HEK293 (cell line): ENCODE measurements around the gene NAPA.
A peak's percentile ranks its signal among the peaks of the same experiment; 100 is the strongest.

Source experiments
- CTCF ChIA-PET: fragments of 350-600 bp; formaldehyde crosslinking; extraction: SDS; loops from one replicate; lab custom pipeline; 2021; ENCODE audit warnings: antibody characterized with exemption; lab: Yijun Ruan, JAX
- POLR2A ChIA-PET: fragments of 300-600 bp; formaldehyde crosslinking; extraction: SDS; loops from one replicate; lab custom pipeline; 2020; ENCODE audit warnings: antibody characterized with exemption, inconsistent platforms; lab: Yijun Ruan, JAX
- H3K27ac ChIP-seq: fragments of 200-500 bp; sonication (Bioruptor generic); 2 replicates; pipeline ENCODE4 v1.5.1; 2014; ENCODE audit warnings: low read depth, low read length, control low read depth, inconsistent platforms; ENCODE audit errors: extremely low read depth
- H3K36me3 ChIP-seq, 2 experiments: fragments of 200-500 bp in 1 of 2; sonication (Bioruptor generic) in 1 of 2; 1 replicate in 1 of 2; 2 replicates in 1 of 2; pipeline ENCODE4 v1.5.1; 2014 to 2017; ENCODE audit warnings: inconsistent platforms in 2 of 2, low read length in 2 of 2; ENCODE audit not compliant: control insufficient read depth in 2 of 2, insufficient read depth in 1 of 2
- H3K4me1 ChIP-seq: fragments of 200-500 bp; sonication (Bioruptor generic); 2 replicates; pipeline ENCODE4 v1.5.1; 2014; ENCODE audit warnings: mild to moderate bottlenecking, low read length, inconsistent platforms; ENCODE audit not compliant: control insufficient read depth, insufficient read depth
- H3K4me3 ChIP-seq: 2 replicates; pipeline ENCODE4 v1.5.1; 2011; ENCODE audit warnings: low read depth, mild to moderate bottlenecking, control low read depth, low read length, moderate library complexity
- H3K9me3 ChIP-seq: fragments of 200-500 bp; sonication (Bioruptor generic); 2 replicates; pipeline ENCODE4 v1.5.1; 2014; ENCODE audit warnings: low read depth, low read length, inconsistent platforms; ENCODE audit not compliant: control insufficient read depth, insufficient read depth
- GFI1B ChIP-seq: fragments of 450-650 bp; formaldehyde crosslinking; IDR thresholded peaks from 2 replicates; pipeline ENCODE4 v1.5.1; 2016; ENCODE audit warnings: missing biosample characterization, missing genetic modification characterization
- GLI4 ChIP-seq: fragments of 450-650 bp; formaldehyde crosslinking; IDR thresholded peaks from 2 replicates; pipeline ENCODE4 v1.5.1; 2016; ENCODE audit warnings: missing biosample characterization, missing genetic modification characterization
- GLIS1 ChIP-seq: fragments of 450-650 bp; formaldehyde crosslinking; IDR thresholded peaks from 2 replicates; pipeline ENCODE4 v1.5.1; 2016; ENCODE audit warnings: missing biosample characterization, missing genetic modification characterization
- OVOL3 ChIP-seq: fragments of 450-650 bp; formaldehyde crosslinking; IDR thresholded peaks from 2 replicates; pipeline ENCODE4 v1.5.1; 2016; ENCODE audit warnings: missing biosample characterization, missing genetic modification characterization
- SALL2 ChIP-seq: fragments of 450-650 bp; formaldehyde crosslinking; IDR thresholded peaks from 2 replicates; pipeline ENCODE4 v1.5.0; 2017; ENCODE audit warnings: missing biosample characterization, mild to moderate bottlenecking, missing genetic modification characterization, borderline replicate concordance
- YY1 ChIP-seq: fragments of 450-650 bp; formaldehyde crosslinking; IDR thresholded peaks from 2 replicates; pipeline ENCODE4 v1.5.1; 2018; ENCODE audit warnings: missing biosample characterization, missing genetic modification characterization
- ZBTB8A ChIP-seq: fragments of 450-650 bp; formaldehyde crosslinking; IDR thresholded peaks from 2 replicates; pipeline ENCODE4 v1.5.1; 2016; ENCODE audit warnings: missing biosample characterization, missing genetic modification characterization
- ZEB2 ChIP-seq: fragments of 450-650 bp; formaldehyde crosslinking; IDR thresholded peaks from 2 replicates; pipeline ENCODE4 v1.5.1; 2016; ENCODE audit warnings: missing biosample characterization, missing genetic modification characterization
- ZNF16 ChIP-seq: fragments of 450-650 bp; formaldehyde crosslinking; IDR thresholded peaks from 2 replicates; pipeline ENCODE4 v1.5.1; 2016; ENCODE audit warnings: low read depth, missing biosample characterization, missing genetic modification characterization
- ZNF202 ChIP-seq: fragments of 450-650 bp; formaldehyde crosslinking; IDR thresholded peaks from 2 replicates; pipeline ENCODE4 v1.5.1; 2016; ENCODE audit warnings: missing biosample characterization, missing genetic modification characterization, borderline replicate concordance
- ZNF221 ChIP-seq: fragments of 450-650 bp; formaldehyde crosslinking; IDR thresholded peaks from 2 replicates; pipeline ENCODE4 v1.5.1; 2017; ENCODE audit warnings: missing biosample characterization, missing genetic modification characterization, borderline replicate concordance
- ZNF292 ChIP-seq: fragments of 450-650 bp; formaldehyde crosslinking; IDR thresholded peaks from 2 replicates; pipeline ENCODE4 v1.5.1; 2016; ENCODE audit warnings: low read depth, missing biosample characterization, missing genetic modification characterization, borderline replicate concordance
- ZNF324 ChIP-seq: fragments of 450-650 bp; formaldehyde crosslinking; IDR thresholded peaks from 2 replicates; pipeline ENCODE4 v1.5.1; 2016; ENCODE audit warnings: missing biosample characterization, missing genetic modification characterization
- ZNF366 ChIP-seq: fragments of 450-650 bp; formaldehyde crosslinking; conservative IDR thresholded peaks from 2 replicates; pipeline ENCODE4 v1.5.1; 2016; ENCODE audit warnings: missing biosample characterization, missing genetic modification characterization
- ZNF544 ChIP-seq: fragments of 450-650 bp; formaldehyde crosslinking; IDR thresholded peaks from 2 replicates; pipeline ENCODE4 v1.5.0; 2017; ENCODE audit warnings: missing biosample characterization, missing genetic modification characterization
- ZNF624 ChIP-seq: fragments of 450-650 bp; formaldehyde crosslinking; IDR thresholded peaks from 2 replicates; pipeline ENCODE4 v1.5.1; 2017; ENCODE audit warnings: missing biosample characterization, missing genetic modification characterization
- ZNF626 ChIP-seq: fragments of 450-650 bp; sonication (Bioruptor Pico); formaldehyde crosslinking; IDR thresholded peaks from 2 replicates; pipeline ENCODE4 v1.5.1; 2018; ENCODE audit warnings: missing biosample characterization, missing genetic modification characterization, inconsistent platforms
- ZNF76 ChIP-seq: fragments of 450-650 bp; formaldehyde crosslinking; IDR thresholded peaks from 2 replicates; pipeline ENCODE4; 2016; ENCODE audit warnings: low read depth, missing biosample characterization, missing genetic modification characterization, borderline replicate concordance
- ZNF837 ChIP-seq: fragments of 450-650 bp; formaldehyde crosslinking; IDR thresholded peaks from 2 replicates; pipeline ENCODE4 v1.5.1; 2016; ENCODE audit warnings: missing biosample characterization, missing genetic modification characterization
- TF ChIP-seq, protein P1 (sequence below): fragments of 450-650 bp; formaldehyde crosslinking; IDR thresholded peaks from 2 replicates; pipeline ENCODE4 v1.5.1; 2016; ENCODE audit warnings: missing biosample characterization, missing genetic modification characterization
- TF ChIP-seq, protein P2 (sequence below): fragments of 450-650 bp; formaldehyde crosslinking; IDR thresholded peaks from 2 replicates; pipeline ENCODE4 v1.5.1; 2016; ENCODE audit warnings: missing biosample characterization, missing genetic modification characterization, borderline replicate concordance
- TF ChIP-seq, protein P3 (sequence below): fragments of 450-650 bp; formaldehyde crosslinking; IDR thresholded peaks from 2 replicates; pipeline ENCODE4 v1.5.1; 2016; ENCODE audit warnings: missing biosample characterization, missing genetic modification characterization
- TF ChIP-seq, protein P4 (sequence below): fragments of 450-650 bp; formaldehyde crosslinking; IDR thresholded peaks from 2 replicates; pipeline ENCODE4 v1.5.1; 2016; ENCODE audit warnings: missing biosample characterization, missing genetic modification characterization
- TF ChIP-seq, protein P5 (sequence below): sonication (generic); formaldehyde crosslinking; IDR thresholded peaks from 2 replicates; pipeline ENCODE4 v1.8.1; 2022; ENCODE audit warnings: mild to moderate bottlenecking, moderate library complexity, missing genetic modification reagents
- TF ChIP-seq, protein P6 (sequence below): fragments of 450-650 bp; formaldehyde crosslinking; IDR thresholded peaks from 2 replicates; pipeline ENCODE4 v1.5.1; 2016; ENCODE audit warnings: missing biosample characterization, missing genetic modification characterization

NAPA gene

DNA sequence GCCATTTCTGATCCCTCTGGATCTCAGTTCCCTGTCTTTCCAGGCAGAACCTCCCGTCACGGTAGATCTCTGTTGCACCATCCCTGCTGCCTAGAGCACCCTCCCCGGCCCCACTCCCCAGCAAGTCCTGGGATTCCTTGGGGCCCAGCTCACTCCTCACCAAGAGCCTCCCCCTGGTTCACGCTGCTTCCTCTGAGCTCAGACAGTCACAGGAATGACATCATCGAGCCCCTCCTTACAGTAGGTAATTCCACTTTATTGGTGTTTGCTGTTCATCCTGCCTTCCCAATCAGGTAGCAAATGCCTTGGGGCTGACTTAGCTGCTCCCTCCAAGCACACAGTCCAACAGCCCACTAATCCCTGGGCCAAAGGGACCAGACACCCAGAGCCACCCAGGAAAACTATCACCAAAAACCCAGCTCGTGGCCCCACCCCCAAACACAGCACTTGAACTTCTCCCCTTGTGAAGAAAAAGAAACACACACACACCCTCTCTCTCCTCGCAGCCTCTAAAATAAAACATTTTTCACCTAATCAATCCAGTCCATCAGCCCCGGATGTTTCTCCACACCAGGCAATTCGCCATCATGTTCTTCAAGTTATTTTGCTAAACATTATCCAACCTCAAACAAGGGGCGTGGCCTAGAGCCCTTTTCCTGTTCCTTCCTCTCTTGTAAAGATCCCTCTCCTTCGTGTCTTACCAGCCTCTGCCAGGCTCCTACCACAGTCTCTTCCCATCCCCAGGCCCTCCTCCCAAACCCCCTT is 2.5 kb downstream of the NAPA start:
- Histone ChIP-seq H3K4me3 (no peak overlapping the region), H3K4me1 (peaks cover 17% of the 10 kb centered on the region), H3K36me3 (peaks cover 0 to 20% of the 10 kb centered on the region in 2 experiments; a peak in 1 of 3 replicates), H3K9me3 (no peaks in the 10 kb centered on the region), H3K27ac (0 out of 2 replicates have a peak overlapping the region, but pooled peaks have one; percentile 11)
- POLR2A ChIA-PET, result interaction anchor here (0.8 to 2.3 kb wide), 2 partner anchors 18 to 28 kb away, joined by 4 to 7 read pairs; partner anchors contain the start of gene KPTN
- CTCF ChIA-PET, result interaction anchor here (0.6 to 1.1 kb wide), 2 partner anchors 8 to 78 kb away, joined by 3 to 4 read pairs; no protein-coding TSS in a partner anchor
- TF ChIP-seq ZNF837 (tag by site-specific recombination), result no peak
- no peak for TF ChIP-seq OVOL3 (tag by site-specific recombination)
- TF ChIP-seq, protein P1, sequence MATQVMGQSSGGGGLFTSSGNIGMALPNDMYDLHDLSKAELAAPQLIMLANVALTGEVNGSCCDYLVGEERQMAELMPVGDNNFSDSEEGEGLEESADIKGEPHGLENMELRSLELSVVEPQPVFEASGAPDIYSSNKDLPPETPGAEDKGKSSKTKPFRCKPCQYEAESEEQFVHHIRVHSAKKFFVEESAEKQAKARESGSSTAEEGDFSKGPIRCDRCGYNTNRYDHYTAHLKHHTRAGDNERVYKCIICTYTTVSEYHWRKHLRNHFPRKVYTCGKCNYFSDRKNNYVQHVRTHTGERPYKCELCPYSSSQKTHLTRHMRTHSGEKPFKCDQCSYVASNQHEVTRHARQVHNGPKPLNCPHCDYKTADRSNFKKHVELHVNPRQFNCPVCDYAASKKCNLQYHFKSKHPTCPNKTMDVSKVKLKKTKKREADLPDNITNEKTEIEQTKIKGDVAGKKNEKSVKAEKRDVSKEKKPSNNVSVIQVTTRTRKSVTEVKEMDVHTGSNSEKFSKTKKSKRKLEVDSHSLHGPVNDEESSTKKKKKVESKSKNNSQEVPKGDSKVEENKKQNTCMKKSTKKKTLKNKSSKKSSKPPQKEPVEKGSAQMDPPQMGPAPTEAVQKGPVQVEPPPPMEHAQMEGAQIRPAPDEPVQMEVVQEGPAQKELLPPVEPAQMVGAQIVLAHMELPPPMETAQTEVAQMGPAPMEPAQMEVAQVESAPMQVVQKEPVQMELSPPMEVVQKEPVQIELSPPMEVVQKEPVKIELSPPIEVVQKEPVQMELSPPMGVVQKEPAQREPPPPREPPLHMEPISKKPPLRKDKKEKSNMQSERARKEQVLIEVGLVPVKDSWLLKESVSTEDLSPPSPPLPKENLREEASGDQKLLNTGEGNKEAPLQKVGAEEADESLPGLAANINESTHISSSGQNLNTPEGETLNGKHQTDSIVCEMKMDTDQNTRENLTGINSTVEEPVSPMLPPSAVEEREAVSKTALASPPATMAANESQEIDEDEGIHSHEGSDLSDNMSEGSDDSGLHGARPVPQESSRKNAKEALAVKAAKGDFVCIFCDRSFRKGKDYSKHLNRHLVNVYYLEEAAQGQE (tag by site-specific recombination), result no peak
- peak; percentile 33; the same call in 1 of the 2 replicates for TF ChIP-seq GLIS1 (tag by site-specific recombination)
- TF ChIP-seq, protein P2, sequence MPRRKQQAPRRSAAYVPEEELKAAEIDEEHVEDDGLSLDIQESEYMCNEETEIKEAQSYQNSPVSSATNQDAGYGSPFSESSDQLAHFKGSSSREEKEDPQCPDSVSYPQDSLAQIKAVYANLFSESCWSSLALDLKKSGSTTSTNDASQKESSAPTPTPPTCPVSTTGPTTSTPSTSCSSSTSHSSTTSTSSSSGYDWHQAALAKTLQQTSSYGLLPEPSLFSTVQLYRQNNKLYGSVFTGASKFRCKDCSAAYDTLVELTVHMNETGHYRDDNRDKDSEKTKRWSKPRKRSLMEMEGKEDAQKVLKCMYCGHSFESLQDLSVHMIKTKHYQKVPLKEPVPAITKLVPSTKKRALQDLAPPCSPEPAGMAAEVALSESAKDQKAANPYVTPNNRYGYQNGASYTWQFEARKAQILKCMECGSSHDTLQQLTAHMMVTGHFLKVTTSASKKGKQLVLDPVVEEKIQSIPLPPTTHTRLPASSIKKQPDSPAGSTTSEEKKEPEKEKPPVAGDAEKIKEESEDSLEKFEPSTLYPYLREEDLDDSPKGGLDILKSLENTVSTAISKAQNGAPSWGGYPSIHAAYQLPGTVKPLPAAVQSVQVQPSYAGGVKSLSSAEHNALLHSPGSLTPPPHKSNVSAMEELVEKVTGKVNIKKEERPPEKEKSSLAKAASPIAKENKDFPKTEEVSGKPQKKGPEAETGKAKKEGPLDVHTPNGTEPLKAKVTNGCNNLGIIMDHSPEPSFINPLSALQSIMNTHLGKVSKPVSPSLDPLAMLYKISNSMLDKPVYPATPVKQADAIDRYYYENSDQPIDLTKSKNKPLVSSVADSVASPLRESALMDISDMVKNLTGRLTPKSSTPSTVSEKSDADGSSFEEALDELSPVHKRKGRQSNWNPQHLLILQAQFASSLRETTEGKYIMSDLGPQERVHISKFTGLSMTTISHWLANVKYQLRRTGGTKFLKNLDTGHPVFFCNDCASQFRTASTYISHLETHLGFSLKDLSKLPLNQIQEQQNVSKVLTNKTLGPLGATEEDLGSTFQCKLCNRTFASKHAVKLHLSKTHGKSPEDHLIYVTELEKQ (tag by site-specific recombination), result no peak
- TF ChIP-seq, protein P3, sequence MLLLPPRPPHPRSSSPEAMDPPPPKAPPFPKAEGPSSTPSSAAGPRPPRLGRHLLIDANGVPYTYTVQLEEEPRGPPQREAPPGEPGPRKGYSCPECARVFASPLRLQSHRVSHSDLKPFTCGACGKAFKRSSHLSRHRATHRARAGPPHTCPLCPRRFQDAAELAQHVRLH (tag by site-specific recombination), result no peak
- TF ChIP-seq ZNF324, result no peak
- TF ChIP-seq ZNF626, result no peak
- no peak for TF ChIP-seq GFI1B
- TF ChIP-seq ZNF76 (tag by site-specific recombination), result no peak
- TF ChIP-seq, protein P4, sequence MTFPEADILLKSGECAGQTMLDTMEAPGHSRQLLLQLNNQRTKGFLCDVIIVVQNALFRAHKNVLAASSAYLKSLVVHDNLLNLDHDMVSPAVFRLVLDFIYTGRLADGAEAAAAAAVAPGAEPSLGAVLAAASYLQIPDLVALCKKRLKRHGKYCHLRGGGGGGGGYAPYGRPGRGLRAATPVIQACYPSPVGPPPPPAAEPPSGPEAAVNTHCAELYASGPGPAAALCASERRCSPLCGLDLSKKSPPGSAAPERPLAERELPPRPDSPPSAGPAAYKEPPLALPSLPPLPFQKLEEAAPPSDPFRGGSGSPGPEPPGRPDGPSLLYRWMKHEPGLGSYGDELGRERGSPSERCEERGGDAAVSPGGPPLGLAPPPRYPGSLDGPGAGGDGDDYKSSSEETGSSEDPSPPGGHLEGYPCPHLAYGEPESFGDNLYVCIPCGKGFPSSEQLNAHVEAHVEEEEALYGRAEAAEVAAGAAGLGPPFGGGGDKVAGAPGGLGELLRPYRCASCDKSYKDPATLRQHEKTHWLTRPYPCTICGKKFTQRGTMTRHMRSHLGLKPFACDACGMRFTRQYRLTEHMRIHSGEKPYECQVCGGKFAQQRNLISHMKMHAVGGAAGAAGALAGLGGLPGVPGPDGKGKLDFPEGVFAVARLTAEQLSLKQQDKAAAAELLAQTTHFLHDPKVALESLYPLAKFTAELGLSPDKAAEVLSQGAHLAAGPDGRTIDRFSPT (tag by site-specific recombination), result no peak
- no peak for TF ChIP-seq ZNF624 (tag by site-specific recombination)
- TF ChIP-seq ZNF202 (tag by site-specific recombination), result no peak
- TF ChIP-seq ZEB2 (tag by site-specific recombination), result 0 out of 2 replicates have a peak, but pooled peaks have one; percentile 34
- no peak for TF ChIP-seq ZNF16 (tag by site-specific recombination)
- TF ChIP-seq SALL2 (tag by site-specific recombination), result no peak
- TF ChIP-seq ZBTB8A (tag by site-specific recombination), result no peak
- no peak for TF ChIP-seq ZNF221 (tag by site-specific recombination)
- peak; percentile 88 for TF ChIP-seq ZNF366 (tag by site-specific recombination)
- no peak for TF ChIP-seq GLI4 (tag by site-specific recombination)
- TF ChIP-seq, protein P5, sequence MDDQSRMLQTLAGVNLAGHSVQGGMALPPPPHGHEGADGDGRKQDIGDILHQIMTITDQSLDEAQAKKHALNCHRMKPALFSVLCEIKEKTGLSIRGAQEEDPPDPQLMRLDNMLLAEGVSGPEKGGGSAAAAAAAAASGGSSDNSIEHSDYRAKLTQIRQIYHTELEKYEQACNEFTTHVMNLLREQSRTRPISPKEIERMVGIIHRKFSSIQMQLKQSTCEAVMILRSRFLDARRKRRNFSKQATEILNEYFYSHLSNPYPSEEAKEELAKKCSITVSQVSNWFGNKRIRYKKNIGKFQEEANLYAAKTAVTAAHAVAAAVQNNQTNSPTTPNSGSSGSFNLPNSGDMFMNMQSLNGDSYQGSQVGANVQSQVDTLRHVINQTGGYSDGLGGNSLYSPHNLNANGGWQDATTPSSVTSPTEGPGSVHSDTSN (CRISPR knock-in tag), result no peak
- TF ChIP-seq YY1 (tag by site-specific recombination), result no peak
- TF ChIP-seq ZNF544 (tag by site-specific recombination), result no peak
- TF ChIP-seq ZNF292 (tag by site-specific recombination), result no peak
- TF ChIP-seq, protein P6, sequence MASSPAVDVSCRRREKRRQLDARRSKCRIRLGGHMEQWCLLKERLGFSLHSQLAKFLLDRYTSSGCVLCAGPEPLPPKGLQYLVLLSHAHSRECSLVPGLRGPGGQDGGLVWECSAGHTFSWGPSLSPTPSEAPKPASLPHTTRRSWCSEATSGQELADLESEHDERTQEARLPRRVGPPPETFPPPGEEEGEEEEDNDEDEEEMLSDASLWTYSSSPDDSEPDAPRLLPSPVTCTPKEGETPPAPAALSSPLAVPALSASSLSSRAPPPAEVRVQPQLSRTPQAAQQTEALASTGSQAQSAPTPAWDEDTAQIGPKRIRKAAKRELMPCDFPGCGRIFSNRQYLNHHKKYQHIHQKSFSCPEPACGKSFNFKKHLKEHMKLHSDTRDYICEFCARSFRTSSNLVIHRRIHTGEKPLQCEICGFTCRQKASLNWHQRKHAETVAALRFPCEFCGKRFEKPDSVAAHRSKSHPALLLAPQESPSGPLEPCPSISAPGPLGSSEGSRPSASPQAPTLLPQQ, result peak; percentile 81; the same call in 1 of the 2 replicates
